H9 (cell line): ENCODE measurements around the gene TMED10. TPM values are rescaled to one million over a fixed set of nuclear protein-coding genes. Genes with fewer than 3 reads are reported as not detected.

Source experiments
- DNase-seq: peaks from one replicate; pipeline ENCODE4 v3.0.0-alpha.2; 2017
- H2AFZ ChIP-seq: one replicate; pipeline ENCODE4 v1.6.1; 2013; ENCODE audit warnings: mild to moderate bottlenecking, low read length, control low read depth, moderate library complexity
- H2AK5ac ChIP-seq: 2 replicates; pipeline ENCODE4 v1.6.1; 2013; ENCODE audit warnings: low read length, control low read depth, mixed read lengths; ENCODE audit not compliant: insufficient read length
- H2BK120ac ChIP-seq: one replicate; pipeline ENCODE4 v1.6.1; 2013; ENCODE audit warnings: low read depth, mild to moderate bottlenecking, low read length, control low read depth, inconsistent platforms; ENCODE audit not compliant: poor library complexity, severe bottlenecking
- H2BK12ac ChIP-seq: 2 replicates; pipeline ENCODE4 v1.6.1; 2013; ENCODE audit warnings: low read length, control low read depth, mixed read lengths, low read depth; ENCODE audit not compliant: insufficient read length
- H2BK15ac ChIP-seq: 2 replicates; pipeline ENCODE4 v1.6.1; 2013; ENCODE audit warnings: low read depth, low read length, control low read depth
- H2BK20ac ChIP-seq: one replicate; pipeline ENCODE4 v1.6.1; 2013; ENCODE audit warnings: low read depth, mild to moderate bottlenecking, low read length, control low read depth, inconsistent platforms; ENCODE audit not compliant: poor library complexity, severe bottlenecking
- H2BK5ac ChIP-seq: 2 replicates; pipeline ENCODE4 v1.6.1; 2013; ENCODE audit warnings: low read length, control low read depth, mixed read lengths; ENCODE audit not compliant: insufficient read length
- H3K14ac ChIP-seq: 2 replicates; pipeline ENCODE4 v1.6.1; 2013; ENCODE audit warnings: low read length, control low read depth; ENCODE audit not compliant: insufficient read depth
- H3K18ac ChIP-seq: 2 replicates; pipeline ENCODE4 v1.6.1; 2013; ENCODE audit warnings: low read depth, mild to moderate bottlenecking, mixed read lengths, low read length, control low read depth; ENCODE audit not compliant: insufficient read length
- H3K23ac ChIP-seq: 2 replicates; pipeline ENCODE4 v1.6.1; 2013; ENCODE audit warnings: low read length, control low read depth, mixed read lengths, low read depth; ENCODE audit not compliant: insufficient read length
- H3K23me2 ChIP-seq: 2 replicates; pipeline ENCODE4 v1.6.1; 2013; ENCODE audit warnings: low read depth, mild to moderate bottlenecking, mixed read lengths, low read length, control low read depth; ENCODE audit not compliant: insufficient read length, poor library complexity, severe bottlenecking
- H3K27ac ChIP-seq: 2 replicates; pipeline ENCODE4 v1.5.1; 2013; ENCODE audit warnings: low read length, control low read depth, mixed read lengths, low read depth; ENCODE audit not compliant: insufficient read length
- H3K27me3 ChIP-seq: 2 replicates; pipeline ENCODE4 v1.6.1; 2013; ENCODE audit warnings: low read length, control low read depth, inconsistent platforms; ENCODE audit not compliant: insufficient read depth
- H3K4ac ChIP-seq: 2 replicates; pipeline ENCODE4 v1.6.1; 2013; ENCODE audit warnings: low read depth, mild to moderate bottlenecking, control low read depth, inconsistent platforms, low read length, moderate library complexity
- H3K4me1 ChIP-seq: 2 replicates; pipeline ENCODE4 v1.6.1; 2013; ENCODE audit warnings: low read length, control low read depth, inconsistent platforms; ENCODE audit not compliant: insufficient read depth
- H3K4me2 ChIP-seq: 2 replicates; pipeline ENCODE4 v1.6.1; 2013; ENCODE audit warnings: low read length, control low read depth, mixed read lengths; ENCODE audit not compliant: insufficient read length, insufficient read depth
- H3K56ac ChIP-seq: 2 replicates; pipeline ENCODE4 v1.6.1; 2013; ENCODE audit warnings: low read depth, mild to moderate bottlenecking, mixed read lengths, low read length, control low read depth; ENCODE audit not compliant: insufficient read length
- H3K79me1 ChIP-seq: 2 replicates; pipeline ENCODE4 v1.6.1; 2013; ENCODE audit warnings: low read depth, mild to moderate bottlenecking, moderate library complexity, low read length, control low read depth, inconsistent platforms; ENCODE audit not compliant: insufficient read depth, poor library complexity, severe bottlenecking
- H3K79me2 ChIP-seq: 2 replicates; pipeline ENCODE4 v1.6.1; 2013; ENCODE audit warnings: low read length, control low read depth, inconsistent platforms; ENCODE audit not compliant: insufficient read depth
- H3K9ac ChIP-seq: 2 replicates; pipeline ENCODE4 v1.6.1; 2013; ENCODE audit warnings: low read length, control low read depth, mixed read lengths; ENCODE audit not compliant: insufficient read length; ENCODE audit errors: extremely low read depth
- H3K9me3 ChIP-seq: one replicate; pipeline ENCODE4 v1.6.1; 2013; ENCODE audit warnings: low read depth, low read length, inconsistent platforms; ENCODE audit not compliant: control insufficient read depth
- H3T11ph ChIP-seq: one replicate; pipeline ENCODE4 v1.6.1; 2013; ENCODE audit warnings: mild to moderate bottlenecking, low read length, control low read depth, inconsistent platforms
- H4K20me1 ChIP-seq: one replicate; pipeline ENCODE4 v1.6.1; 2013; ENCODE audit not compliant: control insufficient read depth, insufficient read length, insufficient read depth
- H4K5ac ChIP-seq: 2 replicates; pipeline ENCODE4 v1.6.1; 2013; ENCODE audit warnings: low read depth, mild to moderate bottlenecking, mixed read lengths, low read length, control low read depth; ENCODE audit not compliant: insufficient read length
- H4K8ac ChIP-seq: replicated peaks from 2 replicates; pipeline ENCODE4 v1.6.1; 2013; ENCODE audit warnings: low read length, control low read depth, mixed read lengths, low read depth; ENCODE audit not compliant: insufficient read length
- H4K91ac ChIP-seq: 2 replicates; pipeline ENCODE4 v1.6.1; 2013; ENCODE audit warnings: low read depth, mild to moderate bottlenecking, moderate library complexity, mixed read lengths, low read length, control low read depth; ENCODE audit not compliant: insufficient read length
- H3K27ac Mint-ChIP-seq, 3 experiments: 2 replicates in 2 of 3; 3 replicates in 1 of 3; pipeline ENCODE4 v1.8.0; 2020 to 2021; ENCODE audit warnings: mixed read lengths in 3 of 3, mild to moderate bottlenecking in 1 of 3, moderate library complexity in 1 of 3
- H3K27me3 Mint-ChIP-seq: 2 replicates; pipeline ENCODE4 v1.8.0; 2021; ENCODE audit warnings: low read depth, mild to moderate bottlenecking, moderate library complexity, mixed read lengths
- H3K36me3 Mint-ChIP-seq, 3 experiments: 2 replicates in 2 of 3; 3 replicates in 1 of 3; pipeline ENCODE4 v1.8.0; 2020 to 2021; ENCODE audit warnings: low read depth in 3 of 3, mixed read lengths in 3 of 3; ENCODE audit not compliant: insufficient read depth in 1 of 3
- H3K4me1 Mint-ChIP-seq, 2 experiments: 2 replicates each; pipeline ENCODE4 v1.8.0; 2020; ENCODE audit warnings: mixed read lengths in 2 of 2
- H3K4me3 Mint-ChIP-seq, 2 experiments: 2 replicates in 1 of 2; 3 replicates in 1 of 2; pipeline ENCODE4 v1.8.0; 2020 to 2021; ENCODE audit warnings: mild to moderate bottlenecking in 2 of 2, mixed read lengths in 2 of 2, moderate library complexity in 1 of 2
- H3K9me3 Mint-ChIP-seq, 2 experiments: 2 replicates in 1 of 2; 3 replicates in 1 of 2; pipeline ENCODE4 v1.8.0; 2020; ENCODE audit warnings: mild to moderate bottlenecking in 2 of 2, mixed read lengths in 2 of 2, moderate library complexity in 1 of 2
- CTCF ChIP-seq: fragments of 200-600 bp; sonication (generic); conservative IDR thresholded peaks from 3 replicates; pipeline ENCODE4 v1.8.0; 2021; ENCODE audit warnings: antibody characterized with exemption, mild to moderate bottlenecking
- WGBS: extraction: QIAGEN DNeasy Blood & Tissue Kit; methylation state at CpG from one replicate; pipeline ENCODE4 v1.1.7; 2013; ENCODE audit warnings: missing lambda C conversion rate, low lambda C conversion rate, mixed read lengths; ENCODE audit not compliant: insufficient read length; ENCODE audit errors: extremely low coverage; 5-methylcytosine and 5-hydroxymethylcytosine counted together
- total RNA-seq: library from RNA; stranded (reverse); gene quantifications from 2 replicates; pipeline ENCODE4 v1.2.1, GENCODE V29; 2021

TMED10 gene
- total RNA-seq, 1 experiment from 2014 or later, result 176 TPM

GRCh38 chr14:75138492-75138891 is 37.9 kb downstream of the TMED10 start:
- Histone ChIP-seq H4K8ac (no peak overlapping the region), H3K79me1 (no peaks in the 10 kb centered on the region), H4K5ac (no peak overlapping the region), H3K79me2 (no peaks in the 10 kb centered on the region), H2BK15ac (no peak overlapping the region), H3K9ac (no peak overlapping the region), H2AK5ac (no peak overlapping the region), H3K9me3 (no peaks in the 10 kb centered on the region), H2AFZ (no peak overlapping the region), H4K20me1 (no peaks in the 10 kb centered on the region), H2BK12ac (no peak overlapping the region), H3K27ac (no peak overlapping the region), H3K4ac (no peak overlapping the region), H3K27me3 (no peaks in the 10 kb centered on the region), H3K4me1 (no peaks in the 10 kb centered on the region), H2BK120ac (no peak overlapping the region), H3K56ac (no peak overlapping the region), H3T11ph (no peak overlapping the region), H2BK5ac (no peak overlapping the region), H4K91ac (no peak overlapping the region), H3K23ac (no peak overlapping the region), H3K4me2 (no peak overlapping the region), H2BK20ac (no peak overlapping the region), H3K14ac (no peak overlapping the region), H3K18ac (no peak overlapping the region), H3K23me2 (no peaks in the 10 kb centered on the region)
- peaks cover 5 to 6% of the 10 kb centered on the region in 2 experiments for H3K9me3 Mint-ChIP-seq
- no peak for DNase-seq
- no peak overlapping the region for H3K4me3 Mint-ChIP-seq
- no peak for TF ChIP-seq CTCF
- peaks cover 25 to 30% (median 26%) of the 10 kb centered on the region in 3 experiments for H3K36me3 Mint-ChIP-seq
- no CpG with 5 or more reads among the region's 1 CpG for WGBS
- H3K4me1 Mint-ChIP-seq, result peaks cover 2 to 4% of the 10 kb centered on the region in 2 experiments; a peak in 2 of 4 replicates
- H3K27ac Mint-ChIP-seq, result peak overlapping the region in 1 of 3 experiments; percentile 59; a peak in 1 of 7 replicates
- H3K27me3 Mint-ChIP-seq, result no peaks in the 10 kb centered on the region
